Stimulated activated naive B cell treated with anti-CD40 and anti-IgM and Interleukin-4, amounts not matched to agents 10 μg/mL and 1 μg/mL and 100 μg/mL, for 72 hours (primary cell): ENCODE measurements around the gene GYPE.
"Not testable (repeated sequence)": the region's sequence is repeated elsewhere in the genome, so short reads cannot be mapped to it uniquely, and the experiment has no call there.

Experiments
- ATAC-seq, 2 donors: fragments of 150-1000 bp; cut with Tn5 transposase; replicated peaks; 2 replicates each; pipeline ENCODE4 v1.10.0; 2021; ENCODE audit warnings: moderate library complexity in 1 of 2
- DNase-seq: peaks from one replicate; pipeline ENCODE4 v3.0.0; 2021
- H3K27ac Mint-ChIP-seq: one replicate; pipeline ENCODE4 v1.8.0; 2022; ENCODE audit warnings: mild to moderate bottlenecking, mixed read lengths
- H3K27me3 Mint-ChIP-seq, 2 donors: one replicate each; pipeline ENCODE4 v1.8.0; 2022; ENCODE audit warnings: mixed read lengths in 2 of 2
- H3K36me3 Mint-ChIP-seq, 2 donors: one replicate each; pipeline ENCODE4 v1.8.0; 2022; ENCODE audit warnings: mixed read lengths in 2 of 2, mild to moderate bottlenecking in 1 of 2
- H3K4me1 Mint-ChIP-seq, 2 donors: one replicate each; pipeline ENCODE4 v1.8.0; 2022; ENCODE audit warnings: mixed read lengths in 2 of 2, mild to moderate bottlenecking in 1 of 2
- H3K4me3 Mint-ChIP-seq, 2 donors: one replicate each; pipeline ENCODE4 v1.8.0; 2022; ENCODE audit warnings: mild to moderate bottlenecking in 2 of 2, mixed read lengths in 2 of 2, moderate library complexity in 1 of 2
- H3K9me3 Mint-ChIP-seq, 2 donors: one replicate each; pipeline ENCODE4 v1.8.0; 2022; ENCODE audit warnings: mixed read lengths in 2 of 2, mild to moderate bottlenecking in 1 of 2

The GYPE gene

GRCh38 chr4:143905440-143905839 is at the start of gene GYPE:
GYPE (minus strand) TSS chr4:143905559; CDS start chr4:143905507, 52 bp downstream.
- not testable (repeated sequence) for H3K27ac Mint-ChIP-seq, H3K27me3 Mint-ChIP-seq, H3K9me3 Mint-ChIP-seq, ATAC-seq, H3K36me3 Mint-ChIP-seq, DNase-seq, H3K4me3 Mint-ChIP-seq
- peaks cover 14 to 28% of the 10 kb centered on the region in 2 donors for H3K4me1 Mint-ChIP-seq

DNA sequence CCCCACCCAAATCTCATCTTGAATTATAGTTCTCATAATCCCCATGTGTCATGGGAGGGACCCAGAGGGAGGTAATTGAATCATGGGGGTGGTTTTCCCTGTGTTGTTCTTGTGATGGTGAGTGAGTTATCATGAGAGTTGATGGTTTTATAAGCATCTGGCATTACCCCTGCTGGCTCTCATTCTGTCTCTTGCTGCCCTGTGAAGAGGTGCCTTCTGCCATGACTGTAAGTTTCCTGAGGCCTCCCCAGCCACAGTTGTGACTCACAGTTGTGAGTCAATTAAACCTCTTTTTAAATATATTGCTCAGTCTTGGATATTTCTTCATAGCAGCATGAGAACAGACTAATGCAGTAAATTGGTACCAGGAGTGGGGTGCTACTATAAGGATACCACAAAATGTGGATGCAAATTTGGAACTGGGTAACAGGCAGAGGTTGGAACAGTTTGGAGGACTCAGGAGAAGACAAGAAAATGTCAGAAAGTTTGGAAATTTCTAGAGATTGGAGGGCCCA is 46.2 kb upstream of the GYPE start:
- not testable (repeated sequence) for DNase-seq, H3K4me1 Mint-ChIP-seq, H3K4me3 Mint-ChIP-seq, H3K27ac Mint-ChIP-seq, ATAC-seq, H3K27me3 Mint-ChIP-seq
- Mint-ChIP-seq H3K36me3 (peaks cover 2 to 15% of the 10 kb centered on the region in 2 donors), H3K9me3 (peaks cover 12 to 13% of the 10 kb centered on the region in 2 donors)

- Mint-ChIP-seq H3K9me3 (peaks cover 12 to 13% of the 10 kb centered on the region in 2 donors), H3K36me3 (peaks cover 2 to 15% of the 10 kb centered on the region in 2 donors)
- DNase-seq, H3K4me3 Mint-ChIP-seq, H3K4me1 Mint-ChIP-seq, H3K27me3 Mint-ChIP-seq, H3K27ac Mint-ChIP-seq, ATAC-seq: not testable (repeated sequence)
Measured at GRCh38 chr4:143950967-143951366, 45.6 kb upstream of the GYPE start.

- H3K27me3 Mint-ChIP-seq = not testable (repeated sequence)
Measured at GRCh38 chr4:143950185-143950584, 44.8 kb upstream of the GYPE start.

DNA sequence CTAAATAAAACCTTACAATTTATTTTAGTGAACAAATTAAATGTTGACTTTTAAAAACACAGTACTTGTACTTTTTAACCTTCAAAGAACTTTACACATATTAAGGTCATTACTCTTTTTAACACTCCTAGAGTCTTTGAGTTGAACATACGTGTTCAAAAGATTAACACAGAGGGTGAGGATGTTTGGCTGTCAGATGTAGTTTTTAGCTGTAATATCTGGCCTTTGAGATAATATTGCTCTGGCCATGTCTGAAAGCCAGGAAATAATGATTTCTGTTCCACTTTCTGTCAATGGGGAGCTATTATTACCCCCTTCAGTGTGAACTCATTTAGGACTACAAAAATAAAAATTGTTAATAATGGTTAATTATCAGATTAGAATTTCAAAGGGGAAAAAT is 42.1 kb upstream of the GYPE start:
- H3K4me1 Mint-ChIP-seq = not testable (repeated sequence)

More at GRCh38 chr4:143950185-143950584, 44.8 kb upstream of the GYPE start:
- DNase-seq, H3K4me3 Mint-ChIP-seq, ATAC-seq, H3K4me1 Mint-ChIP-seq, H3K27ac Mint-ChIP-seq: not testable (repeated sequence)
- Mint-ChIP-seq H3K36me3 (peaks cover 2 to 15% of the 10 kb centered on the region in 2 donors), H3K9me3 (peaks cover 12 to 13% of the 10 kb centered on the region in 2 donors)

GRCh38 chr4:143940708-143941107 is 35.3 kb upstream of the GYPE start:
- H3K4me1 Mint-ChIP-seq, H3K36me3 Mint-ChIP-seq, H3K4me3 Mint-ChIP-seq, DNase-seq, ATAC-seq, H3K27me3 Mint-ChIP-seq, H3K27ac Mint-ChIP-seq, H3K9me3 Mint-ChIP-seq: not testable (repeated sequence)

More for the DNA sequence above, 42.1 kb upstream of the GYPE start:
- H3K27me3 Mint-ChIP-seq, H3K27ac Mint-ChIP-seq, DNase-seq, H3K36me3 Mint-ChIP-seq, H3K4me3 Mint-ChIP-seq, ATAC-seq, H3K9me3 Mint-ChIP-seq: not testable (repeated sequence)

GRCh38 chr4:143939528-143939927 is 34.2 kb upstream of the GYPE start:
- no peaks in the 10 kb centered on the region for H3K4me1 Mint-ChIP-seq
- H3K4me3 Mint-ChIP-seq = no peak overlapping the region
- H3K27me3 Mint-ChIP-seq = no peaks in the 10 kb centered on the region
- H3K36me3 Mint-ChIP-seq = no peaks in the 10 kb centered on the region
- H3K27ac Mint-ChIP-seq = no peak overlapping the region
- DNase-seq (no peak), ATAC-seq (no peak)
- H3K9me3 Mint-ChIP-seq = no peaks in the 10 kb centered on the region

- not testable (repeated sequence) for H3K4me1 Mint-ChIP-seq, DNase-seq, H3K4me3 Mint-ChIP-seq, H3K36me3 Mint-ChIP-seq, H3K27ac Mint-ChIP-seq, H3K27me3 Mint-ChIP-seq, ATAC-seq, H3K9me3 Mint-ChIP-seq
Measured at GRCh38 chr4:143938890-143939289, 33.5 kb upstream of the GYPE start.

- Mint-ChIP-seq H3K27me3 (no peaks in the 10 kb centered on the region), H3K36me3 (no peaks in the 10 kb centered on the region), H3K4me1 (peaks cover 12 to 29% of the 10 kb centered on the region in 2 donors), H3K4me3 (peak overlapping the region; percentile 40 to 65), H3K9me3 (no peaks in the 10 kb centered on the region), H3K27ac (peak overlapping the region; percentile 16)
- ATAC-seq (peak; percentile 63 to 77), DNase-seq (no peak)
Measured at GRCh38 chr4:143921181-143921580, 15.8 kb upstream of the GYPE start.

DNA sequence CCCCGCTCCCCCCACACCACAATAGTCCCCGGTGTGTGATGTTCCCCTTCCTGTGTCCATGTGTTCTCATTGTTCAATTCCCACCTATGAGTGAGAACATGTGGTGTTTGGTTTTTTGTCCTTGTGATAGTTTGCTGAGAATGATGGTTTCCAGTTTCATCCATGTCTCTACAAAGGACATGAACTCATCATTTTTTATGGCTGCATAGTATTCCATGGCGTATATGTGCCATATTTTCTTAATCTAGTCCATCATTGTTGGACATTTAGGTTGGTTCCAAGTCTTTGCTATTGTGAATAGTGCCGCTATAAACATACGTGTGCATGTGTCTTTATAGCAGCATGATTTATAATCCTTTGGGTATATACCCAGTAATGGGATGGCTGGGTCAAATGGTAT is 11.1 kb upstream of the GYPE start:
- not testable (repeated sequence) for H3K9me3 Mint-ChIP-seq, H3K4me3 Mint-ChIP-seq, H3K36me3 Mint-ChIP-seq, DNase-seq, H3K27me3 Mint-ChIP-seq, ATAC-seq, H3K27ac Mint-ChIP-seq
- H3K4me1 Mint-ChIP-seq = peaks cover 9 to 43% of the 10 kb centered on the region in 2 donors

- H3K4me3 Mint-ChIP-seq = peak overlapping the region; percentile 46 to 99
- H3K27ac Mint-ChIP-seq, DNase-seq, H3K9me3 Mint-ChIP-seq, H3K36me3 Mint-ChIP-seq, H3K27me3 Mint-ChIP-seq: not testable (repeated sequence)
- H3K4me1 Mint-ChIP-seq = peaks cover 10 to 42% of the 10 kb centered on the region in 2 donors
- peak; percentile 41 to 54 for ATAC-seq
Measured at GRCh38 chr4:143912478-143912877, 7.1 kb upstream of the GYPE start.

GRCh38 chr4:143911528-143912417 is 6.4 kb upstream of the GYPE start:
- H3K27me3 Mint-ChIP-seq, H3K36me3 Mint-ChIP-seq, H3K9me3 Mint-ChIP-seq: not testable (repeated sequence)
- ATAC-seq = peak; percentile 76 to 82
- H3K4me1 Mint-ChIP-seq = peaks cover 12 to 47% of the 10 kb centered on the region in 2 donors
- peak overlapping the region; percentile 88 to 99 for H3K4me3 Mint-ChIP-seq
- peak; percentile 27 for DNase-seq
- peak overlapping the region; percentile 97 for H3K27ac Mint-ChIP-seq

GRCh38 chr4:143910906-143911305 is 5.5 kb upstream of the GYPE start:
- not testable (repeated sequence) for H3K36me3 Mint-ChIP-seq, H3K9me3 Mint-ChIP-seq, H3K27me3 Mint-ChIP-seq, DNase-seq, ATAC-seq
- peak overlapping the region; percentile 78 to 88 for H3K4me3 Mint-ChIP-seq
- peaks cover 13 to 53% of the 10 kb centered on the region in 2 donors for H3K4me1 Mint-ChIP-seq
- peak overlapping the region; percentile 59 for H3K27ac Mint-ChIP-seq

DNA sequence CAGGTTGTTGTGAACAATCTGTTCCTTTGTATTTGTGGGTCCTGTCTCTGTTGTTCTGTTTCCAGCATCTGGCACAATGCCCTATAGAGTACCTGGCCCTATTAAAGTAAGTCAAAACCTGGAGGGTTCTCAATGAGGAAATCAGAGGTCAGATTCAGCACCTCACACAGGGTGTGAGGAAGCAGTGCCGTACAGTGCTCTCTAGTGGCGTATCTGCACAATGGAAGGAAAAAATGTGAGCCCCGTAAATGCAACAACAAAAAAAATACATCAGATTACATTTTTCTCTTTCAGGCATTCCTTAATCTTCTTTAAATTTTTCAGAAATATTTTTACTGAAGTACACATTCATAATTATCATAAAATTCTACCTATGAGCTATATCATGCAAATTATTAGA is 2.5 kb upstream of the GYPE start:
- ATAC-seq (peak; percentile 69 to 77), DNase-seq (peak; percentile 10)
- H3K4me1 Mint-ChIP-seq = peaks cover 12 to 28% of the 10 kb centered on the region in 2 donors
- H3K4me3 Mint-ChIP-seq, H3K36me3 Mint-ChIP-seq, H3K27ac Mint-ChIP-seq, H3K27me3 Mint-ChIP-seq, H3K9me3 Mint-ChIP-seq: not testable (repeated sequence)

DNA sequence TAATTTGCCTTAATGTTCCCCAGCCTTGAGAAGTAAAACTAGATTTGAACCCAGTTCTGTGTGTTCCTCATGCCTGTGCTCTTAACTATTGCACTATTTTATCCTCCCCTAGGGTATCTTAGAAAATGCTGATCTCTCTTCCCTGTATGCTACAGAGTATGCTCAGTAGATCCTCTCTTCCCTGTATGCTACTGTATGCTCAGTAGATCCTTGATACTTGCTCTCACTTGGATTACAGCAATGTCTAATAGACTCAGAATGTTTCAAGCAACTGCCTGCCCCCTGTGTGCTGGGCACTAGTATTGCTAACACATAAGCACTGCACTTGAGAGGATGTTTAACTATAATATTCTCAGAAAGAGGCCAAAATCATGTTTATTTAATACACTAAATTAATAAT is 928 bp downstream of the GYPE start:
- not testable (repeated sequence) for ATAC-seq, H3K9me3 Mint-ChIP-seq, H3K27me3 Mint-ChIP-seq, H3K36me3 Mint-ChIP-seq, DNase-seq, H3K27ac Mint-ChIP-seq, H3K4me3 Mint-ChIP-seq
- H3K4me1 Mint-ChIP-seq = peaks cover 9 to 20% of the 10 kb centered on the region in 2 donors
